ENCODE measurements around the gene CD48. TPM values are rescaled to one million over a fixed set of nuclear protein-coding genes. Genes with fewer than 3 reads are reported as not detected.

CD48 gene
- total RNA-seq, 1 donor from 2014 or later = 0.56 TPM

GRCh38 chr1:160726114-160726497, 14.5 kb upstream of the CD48 start:
- TF ChIP-seq CTCF (IDR thresholded peaks at IDR 0.05; ENCODE audit: unreplicated experiment) = no peak
- Mint-ChIP-seq H3K27me3 (ENCODE audit: low read depth) (no peaks in the 10 kb centered on the region), H3K4me3 (no peak overlapping the region), H3K4me1 (no peaks in the 10 kb centered on the region), H3K36me3 (no peaks in the 10 kb centered on the region), H3K27ac (no peak overlapping the region), H3K9me3 (peaks cover 5% of the 10 kb centered on the region)
- DNase-seq (ENCODE audit: low spot score in 2 of 2, unreplicated experiment in 2 of 2) = no peak

DNA sequence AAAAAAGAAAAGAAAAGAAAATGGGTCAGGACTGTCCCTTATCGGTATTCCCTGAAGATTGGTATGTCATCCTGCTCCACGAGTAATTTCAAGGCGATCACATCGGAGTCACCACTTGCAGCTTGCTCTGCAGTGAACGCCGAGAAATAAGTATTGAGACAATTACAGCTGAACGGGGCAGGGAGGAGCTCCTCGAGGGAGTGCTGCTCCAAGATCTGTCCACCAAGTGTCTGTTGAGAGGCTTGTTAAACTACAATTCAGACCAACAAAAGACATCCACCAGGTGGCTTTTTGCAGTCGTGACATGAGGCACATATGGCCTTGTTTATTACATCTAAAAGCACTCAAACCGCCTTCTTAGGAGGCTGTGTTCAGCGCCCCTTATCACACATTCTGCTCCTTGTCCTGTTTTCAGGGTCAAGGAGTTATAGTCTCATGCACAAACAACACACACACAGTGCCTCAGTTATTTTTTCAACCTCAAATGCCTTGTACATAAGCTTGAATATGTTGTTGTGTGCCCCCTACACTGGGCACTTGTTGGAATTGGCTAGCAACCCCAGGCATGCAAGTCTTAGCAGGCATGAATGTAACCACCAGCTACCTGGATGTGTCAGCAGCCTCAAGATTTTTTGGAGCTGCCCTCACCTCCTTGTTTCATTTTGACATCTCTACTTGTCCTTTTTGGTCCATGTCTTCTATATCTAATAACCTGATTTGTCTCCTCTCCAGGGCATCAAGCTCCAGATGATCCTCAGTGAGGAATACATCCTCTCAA, 13.0 kb upstream of the CD48 start:
- Mint-ChIP-seq H3K27me3 (ENCODE audit: low read depth) (no peaks in the 10 kb centered on the region), H3K4me1 (peaks cover 2% of the 10 kb centered on the region), H3K9me3 (peaks cover 11% of the 10 kb centered on the region), H3K27ac (no peak overlapping the region), H3K36me3 (no peaks in the 10 kb centered on the region), H3K4me3 (no peak overlapping the region)
- TF ChIP-seq CTCF (IDR thresholded peaks at IDR 0.05; ENCODE audit: unreplicated experiment) = no peak
- DNase-seq (ENCODE audit: low spot score in 2 of 2, unreplicated experiment in 2 of 2) = no peak

DNA sequence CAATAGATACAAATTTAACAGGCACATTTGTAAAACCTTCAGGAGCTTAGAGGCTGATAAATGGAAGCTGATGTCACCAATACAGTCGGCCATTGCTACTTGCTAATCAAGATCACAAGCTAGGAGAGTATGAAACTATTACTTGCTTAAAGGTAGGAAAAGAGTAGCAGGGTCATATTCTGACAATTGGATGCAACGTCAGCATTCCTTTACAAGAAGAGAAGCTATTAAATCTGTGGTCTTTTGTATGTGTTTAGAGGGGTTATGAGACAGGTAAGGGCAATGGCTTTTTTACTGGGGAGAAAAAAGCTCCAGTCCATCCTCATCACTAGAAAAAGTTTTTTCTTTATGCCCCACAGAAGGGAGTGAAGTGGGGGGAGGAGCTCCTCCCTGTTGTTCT, 11.7 kb upstream of the CD48 start:
- Mint-ChIP-seq H3K36me3 (no peaks in the 10 kb centered on the region), H3K9me3 (peaks cover 11% of the 10 kb centered on the region), H3K4me3 (no peak overlapping the region), H3K27me3 (ENCODE audit: low read depth) (no peaks in the 10 kb centered on the region), H3K27ac (no peak overlapping the region), H3K4me1 (peaks cover 2% of the 10 kb centered on the region)
- DNase-seq (ENCODE audit: low spot score in 2 of 2, unreplicated experiment in 2 of 2) = no peak
- TF ChIP-seq CTCF (IDR thresholded peaks at IDR 0.05; ENCODE audit: unreplicated experiment) = no peak

GRCh38 chr1:160722726-160723125, 11.1 kb upstream of the CD48 start:
- H3K4me3 Mint-ChIP-seq = no peak overlapping the region
- H3K27ac Mint-ChIP-seq = no peak overlapping the region
- no peak for DNase-seq (ENCODE audit: low spot score in 2 of 2, unreplicated experiment in 2 of 2)
- H3K27me3 Mint-ChIP-seq (ENCODE audit: low read depth) = no peaks in the 10 kb centered on the region
- H3K9me3 Mint-ChIP-seq = peaks cover 11% of the 10 kb centered on the region
- TF ChIP-seq CTCF (IDR thresholded peaks at IDR 0.05; ENCODE audit: unreplicated experiment) = no peak
- H3K36me3 Mint-ChIP-seq = no peaks in the 10 kb centered on the region
- peaks cover 2% of the 10 kb centered on the region for H3K4me1 Mint-ChIP-seq

- DNase-seq (ENCODE audit: low spot score in 2 of 2, unreplicated experiment in 2 of 2) = no peak
- no peak overlapping the region for H3K4me3 Mint-ChIP-seq
- H3K27ac Mint-ChIP-seq = no peak overlapping the region
- no peaks in the 10 kb centered on the region for H3K27me3 Mint-ChIP-seq (ENCODE audit: low read depth)
- no peaks in the 10 kb centered on the region for H3K36me3 Mint-ChIP-seq
- H3K4me1 Mint-ChIP-seq = peaks cover 2% of the 10 kb centered on the region
- H3K9me3 Mint-ChIP-seq = peaks cover 11% of the 10 kb centered on the region
- TF ChIP-seq CTCF (IDR thresholded peaks at IDR 0.05; ENCODE audit: unreplicated experiment) = no peak
These were observed 9.9 kb upstream of the CD48 start for GRCh38 chr1:160721473-160721872.
